Measurements from ENCODE around the gene SDC4.

SDC4 gene

DNA sequence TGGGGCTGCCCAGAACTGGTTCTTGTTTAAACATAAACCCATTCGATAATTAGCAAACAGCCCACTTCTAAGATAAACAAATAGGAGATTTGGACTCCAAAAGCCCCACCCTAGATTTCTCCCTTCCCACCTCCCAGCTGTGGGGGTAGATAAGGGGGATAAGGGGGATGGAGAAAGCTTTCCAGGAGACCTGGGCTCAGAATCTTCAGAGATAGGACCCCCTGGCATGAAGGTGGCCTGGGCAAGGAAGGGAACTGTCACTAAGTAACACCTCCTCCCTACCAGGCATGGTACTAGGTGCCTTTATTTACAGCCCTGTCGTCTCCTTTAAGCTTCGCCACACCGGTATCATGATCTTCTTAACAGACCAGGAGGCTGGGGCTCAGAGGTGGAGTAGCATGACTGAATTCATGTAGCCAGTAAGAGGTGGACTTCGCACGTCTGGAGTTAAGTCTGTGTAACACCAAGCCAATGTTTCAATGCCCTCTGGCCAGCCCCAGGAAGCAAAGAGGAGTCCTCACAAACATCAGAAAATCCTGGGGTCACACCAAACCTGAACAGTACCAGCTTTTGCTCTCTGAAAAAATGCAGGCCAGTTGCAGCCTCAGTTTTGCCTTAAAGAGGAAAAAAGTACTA, 4.6 kb downstream of the SDC4 start:
- no peak for DNase-seq (ENCODE audit: low spot score)

DNA sequence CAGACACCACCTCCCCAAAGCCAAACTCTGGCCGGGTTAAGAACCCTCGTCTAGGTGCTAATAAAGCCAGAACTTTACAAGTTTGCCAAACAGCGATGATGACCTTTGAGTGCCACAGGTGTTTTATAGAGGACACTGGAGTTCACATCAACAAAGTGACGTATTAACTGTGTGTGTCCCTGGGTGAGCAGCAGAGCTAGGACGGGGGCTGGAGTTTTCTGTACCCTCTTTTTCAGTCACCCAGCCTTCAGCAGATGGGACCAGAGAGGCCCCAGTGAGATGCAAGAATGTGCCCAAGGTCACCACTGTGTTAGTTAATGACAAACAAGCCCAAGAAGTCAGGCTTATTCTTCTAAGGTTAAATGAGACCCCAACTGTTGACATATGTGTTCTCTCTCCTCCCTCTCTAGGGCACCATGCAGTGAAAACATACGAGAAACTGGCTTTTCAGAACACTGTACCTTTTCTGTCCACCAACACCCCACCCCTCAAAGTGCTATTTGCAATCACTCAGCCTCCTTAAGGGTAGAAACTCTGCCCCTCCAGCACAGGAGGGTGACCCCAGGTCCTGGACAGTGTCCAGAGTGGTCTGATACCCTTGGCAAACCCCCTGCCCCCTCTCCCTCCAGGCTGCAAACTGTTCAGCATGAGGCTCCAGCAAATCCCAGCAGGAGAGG, 5.2 kb downstream of the SDC4 start:
- no peak for DNase-seq (ENCODE audit: low spot score)

DNA sequence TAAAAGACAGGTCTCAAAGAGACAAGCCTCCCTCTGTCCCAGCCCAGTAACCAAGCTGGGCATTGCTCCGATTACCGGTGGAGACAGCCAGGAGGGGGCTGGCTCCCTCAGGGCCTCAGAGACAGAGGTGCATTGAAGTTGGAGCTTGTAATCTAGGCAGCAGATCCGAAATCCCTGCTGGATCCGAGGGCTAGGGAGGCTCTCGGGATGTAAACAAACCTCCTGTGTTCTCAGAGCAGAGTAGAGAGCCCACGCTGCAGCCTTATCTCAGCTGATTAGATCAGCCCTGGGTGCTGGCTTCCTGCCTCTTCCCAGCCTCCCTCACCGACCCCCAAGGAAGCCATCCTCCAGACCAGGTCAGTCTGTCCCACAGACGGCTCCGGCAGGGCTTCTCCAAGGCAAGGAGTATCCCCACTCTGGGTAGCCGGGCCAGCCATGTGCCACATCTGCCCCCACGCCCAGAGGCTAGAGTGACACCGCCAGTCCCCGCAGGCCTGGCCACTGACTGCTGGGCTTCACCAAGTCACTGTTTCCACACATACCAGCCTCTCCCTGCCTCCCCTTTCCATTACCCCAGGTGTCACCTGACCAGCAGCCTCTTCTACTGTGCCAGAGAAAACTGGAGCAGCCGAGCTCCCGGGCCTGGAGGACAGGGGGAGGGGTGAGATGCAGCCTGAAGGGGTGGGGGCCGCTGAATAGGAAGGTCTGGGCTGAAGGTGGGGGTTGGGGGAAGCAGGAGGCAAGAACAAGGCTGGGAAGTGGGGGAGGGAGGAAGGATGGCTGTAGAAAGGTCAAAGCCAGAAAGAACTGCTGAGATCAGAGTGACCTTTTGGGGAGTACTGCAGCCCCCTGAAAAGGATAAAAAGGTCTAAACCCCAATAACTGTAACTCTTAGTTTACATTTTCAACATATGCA, 6.0 kb downstream of the SDC4 start:
- DNase-seq (ENCODE audit: low spot score): no peak

DNA sequence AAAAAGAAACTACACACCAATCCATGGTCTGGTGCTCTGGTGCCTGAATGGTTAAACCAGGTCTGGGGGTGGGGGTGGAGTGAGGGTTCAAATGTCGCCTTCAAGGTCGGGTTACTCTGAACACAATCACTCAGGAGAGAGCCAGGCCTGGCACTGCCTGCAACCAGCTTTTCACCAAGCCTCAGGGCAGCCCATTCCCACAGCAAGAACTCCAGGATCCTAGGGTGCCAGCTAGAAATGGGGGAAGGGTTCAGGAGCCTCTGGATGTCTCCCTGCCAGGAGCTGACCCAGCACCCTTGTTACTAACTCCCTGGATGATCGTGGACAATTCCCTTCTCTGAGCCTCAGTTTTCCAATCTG, 6.7 kb downstream of the SDC4 start:
- DNase-seq (ENCODE audit: low spot score): no peak

DNA sequence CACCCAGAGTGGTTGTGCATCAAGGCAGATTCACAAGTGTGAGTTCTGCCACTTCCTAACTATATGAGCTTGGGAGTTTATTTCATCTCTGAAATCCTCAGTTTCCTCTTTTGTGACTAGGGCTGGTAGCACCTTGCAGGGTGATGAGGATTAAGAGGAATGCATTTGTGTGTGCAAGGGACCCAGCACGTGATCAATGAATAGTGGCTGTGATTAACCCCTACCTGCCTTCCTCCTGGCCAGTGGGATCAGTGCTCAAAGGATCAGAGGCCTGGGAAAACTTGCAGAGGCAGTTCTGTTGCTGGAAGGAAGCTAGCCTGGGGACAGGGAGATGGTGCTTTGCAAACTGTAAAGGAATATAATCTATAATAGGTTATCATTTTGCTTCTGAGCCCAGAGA, 7.3 kb downstream of the SDC4 start:
- no peak for DNase-seq (ENCODE audit: low spot score)

DNA sequence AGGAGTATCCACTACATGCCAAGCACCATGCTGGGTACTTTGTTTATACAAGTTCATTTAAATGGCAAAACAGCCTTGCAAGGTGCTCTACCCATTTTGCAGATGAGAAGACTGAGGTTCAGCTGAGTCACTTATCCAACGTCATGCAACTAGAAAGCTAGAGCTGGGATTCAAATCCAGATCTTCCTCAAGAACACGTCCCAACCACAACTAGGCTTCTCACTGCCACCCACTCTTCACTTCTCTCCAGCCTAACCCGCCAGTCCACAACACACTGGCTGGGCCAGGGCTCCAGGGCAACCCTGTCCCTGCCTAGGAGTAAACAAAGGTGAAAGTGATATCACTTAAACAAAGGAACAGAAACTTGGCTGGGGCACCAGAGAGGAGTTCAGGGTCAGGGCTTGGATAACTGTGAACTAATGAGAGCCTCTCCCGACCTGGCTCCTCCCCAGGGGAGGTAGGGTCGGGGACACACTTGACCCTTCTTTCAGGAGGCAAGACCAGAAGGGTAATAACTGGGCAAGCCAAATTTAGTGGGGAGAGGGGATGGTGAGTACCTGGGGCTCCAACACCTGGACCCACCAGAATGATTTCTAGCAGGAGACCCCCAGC, 7.9 kb downstream of the SDC4 start:
- no peak for DNase-seq (ENCODE audit: low spot score)

DNA sequence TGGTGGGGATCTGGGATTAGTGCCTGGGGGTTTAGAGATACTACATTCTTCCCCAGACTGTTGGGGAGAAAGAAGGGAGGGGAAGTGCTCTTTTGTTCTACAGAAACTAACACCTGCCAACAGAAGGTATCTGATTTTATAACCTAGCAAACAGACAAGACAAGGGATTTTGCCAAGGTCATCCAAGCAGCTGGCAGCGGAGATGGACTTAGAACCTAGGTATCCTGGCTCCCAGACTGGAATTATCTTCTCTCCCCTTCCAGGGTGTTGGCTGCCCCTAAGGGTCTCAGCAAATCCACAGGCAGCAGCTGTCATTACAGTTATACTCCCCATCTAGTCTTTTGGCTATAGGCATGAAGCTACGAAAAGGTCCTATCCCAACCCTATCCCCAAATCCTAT, 8.4 kb downstream of the SDC4 start:
- no peak for DNase-seq (ENCODE audit: low spot score)

DNA sequence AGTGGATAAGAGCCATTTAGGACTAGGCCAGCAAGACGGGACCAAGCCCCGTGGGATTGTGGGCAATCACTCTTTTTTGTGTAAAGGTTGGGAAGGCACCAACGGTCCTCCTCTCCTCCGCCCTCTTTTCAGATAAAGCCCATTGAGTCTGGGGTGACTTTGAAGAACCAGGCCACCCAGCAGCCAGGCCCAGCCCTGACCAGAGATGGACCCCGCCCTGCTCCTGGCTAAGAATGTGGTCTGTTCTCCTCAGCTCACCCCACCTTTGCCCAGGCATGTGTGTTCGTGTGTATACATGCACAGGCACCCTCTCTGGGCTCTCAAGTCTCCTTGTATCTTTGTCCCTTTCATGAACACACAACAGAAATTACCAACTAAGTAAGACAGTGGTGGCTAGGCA, 9.1 kb downstream of the SDC4 start:
- DNase-seq (ENCODE audit: low spot score): no peak

DNA sequence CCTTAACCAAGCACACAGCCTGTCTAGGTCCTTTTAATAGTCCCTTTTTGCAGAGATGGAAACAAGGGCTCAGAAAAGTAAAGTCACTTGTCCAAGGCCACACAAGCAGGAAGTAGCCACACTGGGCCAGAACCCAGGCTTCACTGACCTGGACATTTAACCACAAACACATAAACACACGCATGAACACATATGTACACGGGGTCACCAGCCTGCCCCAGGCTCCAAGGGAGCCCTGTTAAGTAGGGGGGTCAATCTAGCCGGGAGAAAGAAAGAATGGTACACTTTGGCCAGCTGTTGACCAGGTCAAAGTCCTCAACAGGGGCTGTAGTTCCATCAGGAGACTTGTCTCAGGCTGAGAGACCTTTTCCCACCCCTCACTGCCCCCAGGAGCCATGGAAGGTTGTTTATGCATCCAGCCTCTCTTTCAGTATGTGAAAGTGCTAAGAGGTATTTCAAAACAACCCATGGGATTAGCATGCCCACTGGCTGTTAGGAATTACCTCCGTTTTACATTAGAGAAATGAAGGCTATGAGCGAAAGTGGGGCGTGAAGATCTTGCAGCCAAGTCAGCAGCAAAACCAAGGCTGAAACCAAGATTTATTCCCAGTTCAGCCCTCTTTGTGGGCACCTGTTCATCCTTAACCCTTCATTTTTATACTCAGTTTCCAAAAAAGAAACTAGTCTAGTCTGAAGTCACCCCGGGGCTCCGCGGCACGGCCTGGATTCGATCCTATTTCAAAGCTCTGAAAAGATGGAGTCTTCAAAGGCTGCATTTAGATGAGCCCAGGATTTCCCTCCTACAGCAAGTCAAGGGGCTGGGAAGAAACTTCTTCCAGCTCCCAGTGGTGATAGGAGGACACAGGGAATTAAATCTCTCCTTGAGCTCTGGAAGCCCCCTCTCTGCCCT, 9.8 kb downstream of the SDC4 start:
- no peak for DNase-seq (ENCODE audit: low spot score)

DNA sequence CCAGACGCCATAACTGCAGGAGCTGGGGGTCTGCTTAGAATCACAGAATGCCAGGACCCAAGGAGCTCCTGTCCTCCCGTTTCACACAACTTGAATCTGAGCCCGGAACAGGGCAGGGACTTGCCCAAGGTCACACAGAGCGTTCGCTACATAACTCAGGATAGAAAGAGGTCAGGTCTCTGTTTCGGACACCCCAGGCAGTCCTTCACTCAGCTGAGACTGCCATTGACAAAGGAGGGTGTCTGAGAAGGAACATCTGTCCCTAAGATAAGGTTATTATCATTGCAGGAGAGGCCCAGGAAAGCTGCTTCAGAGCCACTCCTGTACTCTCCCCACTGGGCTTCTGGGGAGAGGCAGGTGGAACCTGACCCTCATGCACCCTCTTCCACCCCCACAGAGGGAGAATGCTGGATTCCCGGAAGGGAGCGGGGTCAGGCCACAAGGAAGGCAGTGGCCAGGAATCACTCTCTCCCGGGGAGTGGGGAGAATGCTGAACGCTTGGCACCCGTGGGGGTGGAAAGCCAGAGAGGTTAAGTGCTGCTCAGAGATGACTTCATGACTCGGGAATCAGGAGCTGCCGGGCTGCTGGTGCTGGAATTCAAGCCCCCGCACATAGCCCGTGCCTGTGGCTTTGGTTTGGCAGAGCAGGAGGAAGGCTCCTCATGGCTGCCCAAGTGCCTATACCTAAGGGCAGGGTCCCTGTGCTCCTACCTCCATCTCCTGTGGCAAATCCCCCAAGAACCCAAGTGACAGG, 10.7 kb downstream of the SDC4 start:
- no peak for DNase-seq (ENCODE audit: low spot score)

DNA sequence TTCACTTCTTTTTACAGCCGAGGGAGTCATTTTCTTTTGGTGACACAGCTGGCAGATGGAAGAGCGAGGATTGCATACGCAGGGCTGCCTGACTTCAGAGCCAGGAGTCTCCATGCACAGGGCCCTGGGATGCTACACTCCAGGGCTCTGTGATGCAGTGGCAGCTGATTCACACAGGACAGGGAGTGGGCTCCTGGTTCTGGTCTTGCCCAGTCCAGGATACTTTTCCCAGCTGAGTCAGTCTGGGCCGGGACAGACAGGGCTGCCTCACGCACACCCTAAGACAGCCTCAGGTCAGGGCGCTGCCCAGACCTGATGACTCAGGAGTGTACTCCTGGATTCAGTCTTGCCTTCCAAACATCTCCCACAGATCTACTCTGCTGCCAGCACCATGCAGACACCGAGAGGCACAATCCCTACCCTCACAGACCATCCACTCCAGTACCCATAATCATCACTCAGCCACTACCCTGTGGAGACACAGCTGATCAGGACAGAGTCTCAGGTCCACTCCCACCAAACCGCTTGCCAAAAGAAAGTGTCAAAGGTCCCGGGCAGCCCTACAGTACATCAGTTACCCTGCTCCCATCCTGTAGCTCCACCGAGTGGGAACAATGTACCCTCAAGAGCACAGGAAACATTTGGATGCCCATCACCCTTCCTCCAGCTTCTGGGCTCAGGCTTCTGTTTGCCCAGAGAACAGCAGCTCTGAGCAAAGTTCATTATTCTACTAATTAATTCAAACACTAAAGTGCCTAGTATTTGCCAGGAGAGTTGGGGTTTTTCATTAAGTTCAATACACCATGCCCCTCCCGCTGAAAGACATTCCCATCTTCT, 11.5 kb downstream of the SDC4 start:
- no peak for DNase-seq (ENCODE audit: low spot score)

DNA sequence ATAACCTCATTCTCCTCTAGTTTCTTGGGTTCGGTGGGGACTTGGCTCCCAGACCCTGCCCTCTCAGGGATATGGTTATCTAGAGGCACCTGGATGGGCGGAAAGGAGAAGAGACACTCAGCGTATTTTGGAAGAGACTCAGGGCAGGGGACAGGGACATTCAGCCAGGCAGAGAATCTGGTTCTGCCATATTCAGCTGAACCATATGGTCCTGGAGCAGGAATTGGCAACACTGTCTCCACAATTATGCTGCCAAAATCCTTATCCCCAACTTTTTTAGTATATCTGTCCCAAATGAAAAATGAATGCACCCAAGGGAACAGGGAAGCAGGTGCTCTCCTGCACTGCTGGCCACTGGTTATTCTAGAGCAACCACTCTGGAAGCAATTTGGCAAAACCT, 17.7 kb downstream of the SDC4 start:
- DNase-seq (ENCODE audit: low spot score): no peak

DNA sequence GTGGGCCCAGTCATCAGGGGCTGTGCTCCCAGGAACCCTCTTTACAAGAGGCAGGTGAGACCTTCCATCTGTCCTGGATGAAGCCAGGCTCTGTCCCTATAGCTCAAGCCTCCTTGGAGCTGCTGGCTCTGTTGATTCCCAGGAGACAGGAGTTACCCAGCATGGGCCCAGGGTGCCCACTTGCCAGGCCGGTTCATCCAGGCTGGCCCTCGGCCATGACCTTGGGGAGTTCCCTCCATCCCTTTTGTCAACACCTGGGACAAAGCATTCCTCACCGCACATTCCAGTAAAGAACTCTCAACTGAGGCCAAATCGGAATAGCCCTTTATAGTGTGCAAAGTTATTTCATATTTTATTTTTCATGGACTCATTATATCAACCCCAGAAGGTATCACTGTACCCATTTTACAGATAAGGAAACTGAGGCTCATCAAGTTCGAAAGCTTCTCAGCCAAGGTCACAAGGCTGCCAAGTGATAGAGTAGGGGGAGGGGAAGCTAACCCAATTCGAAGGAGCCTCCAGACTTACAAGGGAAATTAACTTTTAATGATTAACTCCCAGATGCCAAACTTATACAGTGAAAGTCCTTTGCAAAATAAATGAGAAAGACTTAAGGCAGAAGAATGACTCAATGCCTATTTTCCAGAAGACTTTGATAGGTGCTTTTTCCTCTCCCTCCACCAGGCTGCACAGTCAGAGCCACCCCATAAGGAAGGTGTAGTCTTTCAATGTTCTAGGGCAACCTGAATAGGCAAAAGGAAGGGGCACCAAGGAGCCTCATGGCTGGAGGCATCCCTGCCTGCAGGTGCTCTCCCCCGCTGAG, 18.5 kb downstream of the SDC4 start:
- DNase-seq (ENCODE audit: low spot score): no peak

DNA sequence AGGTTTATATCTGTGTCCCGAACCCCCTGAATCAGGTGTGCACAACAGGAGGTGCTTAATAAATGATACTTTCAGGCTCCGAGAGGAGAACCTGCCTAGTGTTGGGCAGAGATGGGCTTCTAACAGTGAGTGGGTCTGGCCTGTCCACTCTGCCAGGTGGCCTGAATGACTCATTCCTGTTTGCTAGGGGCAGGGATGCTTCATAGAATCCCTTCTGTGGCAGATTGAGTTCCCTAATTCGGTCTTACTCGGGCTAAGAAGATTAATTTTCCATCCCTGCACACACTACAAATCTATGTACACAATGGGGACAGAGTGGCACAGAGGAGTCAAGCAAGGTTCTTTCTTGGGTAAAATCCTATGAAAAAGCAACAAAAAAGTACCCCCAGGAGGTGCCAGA, 19.8 kb downstream of the SDC4 start:
- DNase-seq (ENCODE audit: low spot score): no peak

DNA sequence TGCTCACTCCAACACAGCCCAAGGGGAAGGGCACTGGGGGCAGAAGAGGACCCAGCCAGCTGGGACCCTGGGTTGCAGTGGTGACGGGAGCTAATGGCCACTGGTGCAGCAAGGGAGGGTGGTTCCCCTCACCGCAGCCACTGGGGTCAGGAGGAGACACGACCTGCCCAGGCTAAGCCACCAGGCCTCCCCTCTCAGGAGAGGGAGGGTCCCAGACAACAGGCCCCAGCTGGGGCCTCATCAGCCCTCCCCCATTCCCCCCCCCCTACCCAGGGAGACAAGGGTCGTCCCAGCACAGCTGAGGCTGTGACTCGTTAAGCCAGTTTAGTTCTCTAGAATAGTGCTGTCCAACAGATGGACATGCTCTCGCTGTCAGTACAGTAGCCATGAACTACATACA, 22.9 kb downstream of the SDC4 start:
- DNase-seq (ENCODE audit: low spot score): no peak

DNA sequence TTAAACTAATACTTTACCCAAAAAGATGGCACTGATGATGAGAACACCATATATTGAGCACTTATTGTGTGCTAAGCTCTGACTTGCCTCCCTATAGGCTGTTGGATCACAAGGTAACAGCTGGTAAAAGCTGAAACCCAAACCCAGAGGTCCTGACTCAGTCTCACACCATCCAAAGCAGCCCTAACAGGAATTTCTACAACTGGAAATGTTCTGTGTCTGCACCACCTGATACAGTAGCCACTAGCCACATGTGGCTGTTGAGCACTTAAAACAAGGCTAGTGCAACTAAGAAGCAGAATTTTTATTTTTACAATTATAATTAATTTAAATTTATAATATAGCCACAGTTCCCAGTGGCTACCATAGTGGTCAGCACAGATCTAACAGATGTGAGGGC, 24.5 kb downstream of the SDC4 start:
- DNase-seq (ENCODE audit: low spot score): no peak

DNA sequence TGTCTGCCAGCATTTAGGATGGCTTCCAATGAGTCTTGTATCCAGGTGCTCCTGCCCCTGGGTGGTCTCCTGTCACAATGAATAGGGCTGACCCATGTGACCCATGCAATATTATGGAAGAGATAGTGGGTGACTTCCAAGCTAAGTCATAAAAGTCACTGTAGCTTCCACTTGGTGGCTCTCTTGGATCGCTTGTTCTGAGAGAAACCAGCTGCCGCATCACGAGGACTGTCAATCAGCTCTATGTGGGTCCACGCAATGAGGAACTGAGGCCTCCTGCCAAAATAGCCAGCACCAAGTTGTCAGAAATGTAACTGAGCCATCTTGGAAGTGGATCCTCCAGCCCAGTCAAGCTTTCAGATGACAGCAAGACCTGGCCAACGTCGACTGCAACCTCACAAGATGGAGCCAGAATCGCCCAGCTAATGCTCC, 25.3 kb downstream of the SDC4 start:
- DNase-seq (ENCODE audit: low spot score): peak; percentile 7

DNA sequence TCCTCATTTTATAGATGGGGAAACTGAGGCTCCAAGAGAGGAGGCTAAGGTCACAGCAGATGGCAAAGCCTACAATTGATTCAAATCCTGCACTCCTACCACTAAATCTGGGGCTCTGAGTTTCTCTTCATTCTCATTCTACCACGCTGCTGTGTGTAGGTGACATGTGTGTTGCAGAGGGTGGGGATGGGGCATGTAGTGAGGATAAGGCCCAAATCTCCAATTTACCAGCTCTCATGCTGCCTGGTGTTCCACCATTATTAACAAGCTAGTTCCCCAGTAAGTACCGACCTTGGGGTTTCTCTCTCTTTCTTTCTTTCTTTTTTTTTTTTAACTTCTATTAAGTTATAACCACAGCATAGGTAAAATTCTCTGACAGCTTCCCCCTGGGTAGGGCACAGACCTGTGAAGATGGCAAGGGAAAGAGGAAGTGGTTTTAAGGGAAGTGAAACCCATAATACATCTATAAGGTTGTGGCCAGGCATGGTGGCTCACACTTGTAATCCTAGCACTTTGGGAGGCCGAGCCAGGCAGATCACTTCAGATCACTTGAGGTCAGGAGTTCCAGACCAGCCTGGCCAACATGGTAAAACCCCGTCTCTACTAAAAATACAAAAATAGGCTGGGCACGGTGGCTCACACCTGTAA, 27.2 kb downstream of the SDC4 start:
- DNase-seq (ENCODE audit: low spot score): peak; percentile 21

DNA sequence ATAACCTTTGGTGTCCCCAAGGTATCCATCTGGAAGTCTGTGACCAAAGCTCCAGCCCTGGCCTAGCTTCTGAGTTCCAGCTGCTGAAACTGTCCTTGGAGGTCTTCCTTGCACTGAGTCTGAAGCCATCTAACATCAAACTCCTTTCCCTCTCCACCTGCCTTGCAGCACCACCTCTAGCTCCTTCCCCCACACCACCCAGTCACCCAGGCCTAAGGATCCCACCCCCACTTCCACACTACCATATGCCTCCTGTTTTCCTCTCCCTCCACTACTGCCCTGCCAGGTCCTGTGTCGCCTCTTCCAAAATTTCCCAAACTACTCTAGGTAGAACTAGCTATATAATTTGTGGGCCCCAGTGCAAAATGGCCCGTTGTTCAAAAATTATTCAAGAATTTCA, 29.3 kb downstream of the SDC4 start:
- no peak for DNase-seq (ENCODE audit: low spot score)
